KG1 (cell line): ENCODE measurements around the gene TPH2.

Source experiments
- DNase-seq: peaks from one replicate; lab custom pipeline; 2025; lab: John Stamatoyannopoulos, UW

The TPH2 gene

DNA sequence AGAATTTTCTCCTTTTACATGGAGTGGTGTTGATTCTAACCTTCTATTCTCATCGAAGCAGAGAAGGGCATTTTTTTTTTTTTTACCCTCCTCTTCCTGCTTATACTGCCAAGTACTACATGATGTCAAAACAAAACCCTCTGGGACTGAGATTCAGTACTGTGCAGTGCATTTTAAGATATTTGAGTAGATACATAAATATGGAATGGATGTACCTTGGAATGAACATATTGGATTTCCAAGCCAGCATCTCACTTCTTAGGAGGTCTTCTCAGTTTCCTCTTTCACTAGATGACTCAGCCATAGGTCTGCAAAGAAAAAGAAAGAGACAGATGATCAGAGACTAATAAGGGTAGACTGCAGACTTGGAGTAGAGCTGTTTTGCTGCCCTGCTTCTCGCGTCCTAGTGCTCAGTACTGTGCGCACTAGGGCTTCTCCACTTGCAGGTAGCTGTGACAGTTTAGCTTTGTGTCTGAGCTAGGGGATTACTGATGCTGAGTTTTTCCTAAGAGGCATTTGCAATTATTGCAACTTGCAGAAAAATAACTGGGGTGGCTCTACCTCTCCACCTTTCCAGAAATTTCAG is 20.4 kb downstream of the TPH2 start:
- no peak for DNase-seq

DNA sequence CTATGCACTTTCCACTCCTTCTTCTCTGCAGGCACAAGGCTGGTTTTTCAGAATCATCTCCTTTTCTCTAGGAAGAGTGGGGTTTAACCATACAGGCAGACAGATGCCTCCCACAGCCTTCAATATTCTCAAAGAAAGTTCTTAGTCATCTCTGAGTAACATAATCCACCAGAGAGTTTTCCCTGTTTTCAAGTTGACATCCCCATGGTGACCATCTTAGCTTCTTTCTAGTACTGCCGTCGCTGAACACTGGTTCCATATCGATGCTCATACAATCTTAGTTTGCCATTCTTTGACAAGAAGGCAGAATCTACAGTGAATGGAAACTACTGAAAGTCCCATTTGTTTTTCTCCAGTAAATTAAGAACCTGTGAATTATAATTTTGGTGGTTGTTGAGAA is 28.6 kb downstream of the TPH2 start:
- no peak for DNase-seq

DNA sequence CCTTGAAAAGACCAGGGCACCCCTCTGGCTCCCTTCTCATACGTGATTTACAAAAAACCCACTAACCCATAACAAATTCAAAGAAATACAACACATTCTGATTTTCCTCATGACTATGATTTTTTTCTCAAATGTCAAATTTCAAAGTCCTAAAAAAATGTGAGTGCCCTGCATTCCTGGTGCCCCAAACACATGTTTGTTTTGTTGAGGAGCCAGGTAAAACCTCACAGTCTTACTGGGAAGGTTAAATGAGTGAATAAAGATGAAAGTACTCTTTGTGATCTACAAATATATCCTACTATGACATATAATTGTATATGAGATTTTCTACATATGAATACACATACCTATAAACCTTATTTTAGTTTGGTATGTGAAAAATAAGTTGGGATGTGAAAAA is 30.7 kb downstream of the TPH2 start:
- no peak for DNase-seq

DNA sequence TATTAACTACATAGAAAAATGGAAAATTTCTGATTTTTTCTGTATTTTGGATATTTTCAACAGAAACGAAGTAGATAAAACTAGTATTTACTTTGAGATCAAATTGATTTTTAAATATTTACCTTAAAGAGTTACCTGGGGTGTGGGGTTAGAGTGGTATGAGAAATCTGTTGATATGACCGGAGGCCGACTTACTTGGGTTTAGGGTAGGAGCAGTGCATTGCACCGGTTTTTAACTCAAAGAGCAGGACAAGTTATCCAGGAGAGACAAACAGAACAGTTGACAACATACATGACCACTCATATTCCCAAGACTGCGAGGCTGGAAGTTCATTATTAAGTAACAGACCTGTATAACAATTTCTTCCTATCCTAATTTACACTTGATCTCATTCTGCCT is 31.4 kb downstream of the TPH2 start:
- DNase-seq, result no peak

DNA sequence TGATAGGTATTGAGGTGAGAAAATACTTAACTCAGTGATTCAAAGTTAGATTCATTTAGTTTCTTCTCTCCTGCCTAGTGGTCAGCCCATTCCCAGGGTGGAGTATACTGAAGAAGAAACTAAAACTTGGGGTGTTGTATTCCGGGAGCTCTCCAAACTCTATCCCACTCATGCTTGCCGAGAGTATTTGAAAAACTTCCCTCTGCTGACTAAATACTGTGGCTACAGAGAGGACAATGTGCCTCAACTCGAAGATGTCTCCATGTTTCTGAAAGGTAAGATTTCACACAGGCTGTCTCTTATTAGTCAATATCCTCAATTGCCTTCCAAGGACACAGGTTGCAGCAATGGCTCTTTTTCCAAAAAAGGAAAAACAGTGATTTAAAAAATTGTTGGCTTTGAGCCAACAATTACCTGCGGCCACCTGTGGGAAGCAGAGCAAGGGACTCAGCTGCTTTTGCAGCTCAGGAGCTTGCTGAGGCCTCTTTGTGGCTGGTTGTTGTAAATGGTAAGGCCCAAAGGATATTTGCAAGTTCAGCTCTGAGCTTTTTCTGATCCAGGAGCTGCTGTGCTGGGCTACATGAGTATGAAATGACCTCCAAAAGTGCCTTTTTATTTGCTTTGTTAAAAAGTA is 33.9 kb downstream of the TPH2 start:
- DNase-seq, result no peak

DNA sequence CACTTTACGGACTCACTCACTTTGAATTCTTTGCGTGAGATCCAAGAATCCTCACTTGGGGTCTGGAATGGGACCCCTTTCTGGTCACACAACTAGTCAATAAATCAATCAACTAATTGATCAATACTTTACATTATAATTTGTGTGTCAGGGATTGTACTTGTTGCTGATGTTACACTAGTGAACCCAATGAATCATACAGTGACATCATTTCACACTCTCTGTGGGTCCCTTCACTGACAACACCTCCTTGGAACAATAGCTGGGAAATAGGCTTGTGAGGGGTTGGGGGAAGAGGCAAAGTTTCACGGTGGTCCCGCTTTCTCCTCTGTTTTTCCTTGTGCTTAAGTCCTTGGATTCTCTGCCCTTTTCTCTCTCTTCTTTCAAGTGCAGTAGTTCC is 35.0 kb downstream of the TPH2 start:
- no peak for DNase-seq

DNA sequence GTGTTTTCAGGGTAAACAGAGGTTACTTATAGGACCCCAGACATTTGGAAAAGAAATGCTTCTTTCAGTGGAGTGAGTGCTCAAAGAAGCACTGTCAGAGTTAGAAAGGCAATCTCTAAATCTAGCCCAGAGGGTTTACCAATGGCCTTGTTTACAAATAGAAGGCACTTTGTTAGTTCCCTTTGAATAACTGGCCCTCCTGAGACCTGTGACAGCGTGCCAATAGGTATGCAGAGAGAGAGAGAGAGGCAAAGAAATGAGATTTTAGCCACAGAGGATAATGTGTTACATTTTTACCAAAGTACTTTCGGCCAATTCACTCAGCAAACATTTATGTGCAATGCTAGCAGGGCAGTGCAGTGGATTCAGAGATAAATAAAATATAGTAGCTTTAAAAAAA is 41.9 kb downstream of the TPH2 start:
- no peak for DNase-seq

DNA sequence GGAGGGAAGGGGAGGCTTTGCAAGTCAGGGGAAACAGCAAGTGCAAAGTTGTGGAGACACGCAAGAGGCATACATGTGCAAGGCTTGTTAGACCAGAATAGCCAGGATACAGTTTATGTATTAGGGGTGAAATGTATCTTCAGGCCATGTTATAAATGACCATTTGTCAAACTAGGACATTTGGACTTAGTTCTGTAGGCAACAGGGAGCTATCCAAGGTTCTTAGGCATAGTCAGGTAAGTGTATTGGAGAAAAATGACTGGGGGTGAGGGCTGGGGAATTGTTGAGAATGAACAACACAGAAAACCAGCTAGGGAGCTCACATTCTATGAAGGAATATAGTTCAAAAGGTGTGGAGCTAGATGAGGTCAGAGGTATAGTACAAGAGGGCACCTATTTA is 42.5 kb downstream of the TPH2 start:
- DNase-seq, result no peak

DNA sequence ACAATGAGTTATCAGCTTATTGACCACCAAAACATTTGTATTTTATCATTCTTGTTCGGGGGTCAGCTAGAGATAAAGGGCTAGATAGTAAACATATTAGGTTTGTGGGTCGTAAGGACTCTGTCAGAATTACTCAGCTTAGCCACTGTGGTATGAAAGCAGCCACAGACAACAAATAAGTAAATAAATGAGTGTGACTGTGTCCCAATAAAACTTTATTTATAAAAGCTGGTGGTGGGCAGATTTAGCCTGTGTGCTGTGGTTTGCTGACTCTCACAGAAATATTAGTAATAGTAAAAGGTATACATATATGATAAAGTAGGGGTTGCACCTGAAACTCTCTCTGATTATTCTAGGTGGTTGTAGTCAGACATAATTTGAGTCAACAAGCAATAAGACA is 56.1 kb downstream of the TPH2 start:
- DNase-seq, result no peak

DNA sequence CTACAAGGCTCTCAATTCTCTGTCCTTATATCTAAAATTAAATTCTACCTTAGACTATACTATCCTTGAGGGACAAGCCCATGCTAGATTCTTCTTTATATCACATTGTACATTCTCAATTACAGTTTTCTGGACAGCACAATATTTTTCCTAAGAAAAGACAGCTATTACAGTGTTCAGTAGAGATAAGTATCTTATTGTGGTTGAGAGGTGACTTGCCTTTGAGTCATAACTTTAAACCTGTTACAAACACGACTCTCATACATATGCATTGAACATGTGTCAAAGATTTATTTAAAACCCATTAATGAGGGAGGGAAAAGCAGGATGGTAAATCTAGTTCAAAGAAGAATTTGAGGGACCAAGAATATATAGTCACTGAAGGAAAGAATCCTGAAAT is 61.1 kb downstream of the TPH2 start:
- no peak for DNase-seq

DNA sequence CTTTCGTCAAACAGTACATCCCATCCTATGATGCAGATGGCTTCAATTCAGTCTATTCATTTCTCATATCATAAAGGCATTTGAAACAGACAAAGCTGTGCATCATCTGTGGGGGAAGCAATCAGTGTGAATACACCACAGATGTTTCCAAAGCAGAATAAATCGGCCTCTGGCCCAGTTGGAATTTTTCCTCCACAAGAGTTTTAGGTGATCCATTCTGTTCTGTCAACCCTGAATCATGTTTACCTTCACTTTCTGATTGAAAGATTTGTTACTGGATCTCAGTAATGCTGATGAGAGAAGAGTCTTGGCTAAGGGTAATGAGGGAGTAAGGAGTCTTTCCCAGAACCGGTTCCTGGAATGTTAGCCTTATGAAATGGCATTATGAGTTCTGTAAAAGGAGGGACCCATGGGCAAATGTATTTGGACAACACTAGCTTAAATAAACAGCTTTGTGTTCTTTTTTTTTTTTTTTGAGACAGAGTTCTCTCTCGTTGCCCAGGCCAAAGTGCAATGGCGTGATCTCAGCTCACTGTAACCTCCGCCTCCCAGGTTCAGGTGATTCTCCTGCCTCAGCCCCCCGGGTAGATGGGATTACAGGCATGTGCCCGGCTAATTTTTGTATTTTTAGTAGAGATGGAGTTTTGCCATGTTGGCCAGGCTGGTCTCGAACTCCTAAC is 62.5 kb downstream of the TPH2 start:
- no peak for DNase-seq

DNA sequence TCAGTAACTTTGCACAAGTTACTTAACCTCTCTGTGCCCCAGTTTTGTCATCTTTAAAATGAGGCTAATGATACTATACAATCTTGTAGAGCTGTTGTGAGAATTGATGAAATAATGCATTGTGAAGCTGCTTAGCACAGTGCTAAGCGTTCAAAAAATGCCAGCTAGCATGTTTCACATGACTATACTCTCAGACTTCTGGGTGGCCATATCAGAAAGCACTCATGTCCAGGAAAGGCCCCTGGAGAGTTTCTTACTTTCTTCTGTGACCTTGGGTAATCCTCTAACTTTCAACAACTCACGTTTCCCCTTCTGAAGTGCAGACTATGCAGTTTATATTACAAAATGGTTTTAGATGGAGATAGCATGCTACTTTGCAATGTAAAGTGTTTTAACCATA is 68.1 kb downstream of the TPH2 start:
- no peak for DNase-seq

DNA sequence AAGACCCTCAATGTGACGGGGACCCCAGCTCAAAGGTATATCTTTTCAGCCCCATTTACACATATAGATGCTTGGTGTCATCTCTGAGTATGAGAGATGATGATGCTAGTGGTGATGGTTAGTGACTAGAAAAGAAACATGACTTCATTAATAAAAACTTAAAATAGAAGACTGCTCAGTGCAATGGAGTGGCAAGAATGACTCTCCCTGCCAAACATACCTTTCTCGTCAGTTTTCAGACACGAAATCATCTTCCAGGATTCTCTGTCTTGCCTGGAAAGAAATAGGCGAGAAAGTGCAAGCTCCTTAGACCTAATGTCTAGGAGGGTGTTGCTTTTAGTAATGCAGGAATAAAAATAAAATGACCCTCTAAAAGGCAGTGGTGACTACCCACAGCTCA is 71.7 kb downstream of the TPH2 start:
- no peak for DNase-seq

DNA sequence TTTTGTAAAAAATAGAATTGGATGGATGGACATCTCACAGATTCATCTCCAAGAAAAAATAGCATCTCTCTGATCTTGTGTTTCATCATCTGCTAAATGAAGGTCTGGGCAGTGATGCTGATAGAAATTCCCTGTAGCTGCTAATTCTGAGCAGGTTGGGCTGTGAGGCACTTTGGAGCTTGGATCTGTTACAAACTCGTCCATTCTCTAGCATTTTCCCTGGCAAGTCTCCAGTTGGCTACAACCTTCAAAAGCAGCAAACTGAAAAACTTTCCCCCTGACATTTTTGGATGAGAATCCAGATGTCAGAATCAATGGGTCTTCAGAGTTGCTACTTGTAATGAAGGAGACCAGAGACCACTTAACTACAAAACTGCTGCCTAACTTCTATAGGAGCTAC is 72.7 kb downstream of the TPH2 start:
- DNase-seq, result no peak

DNA sequence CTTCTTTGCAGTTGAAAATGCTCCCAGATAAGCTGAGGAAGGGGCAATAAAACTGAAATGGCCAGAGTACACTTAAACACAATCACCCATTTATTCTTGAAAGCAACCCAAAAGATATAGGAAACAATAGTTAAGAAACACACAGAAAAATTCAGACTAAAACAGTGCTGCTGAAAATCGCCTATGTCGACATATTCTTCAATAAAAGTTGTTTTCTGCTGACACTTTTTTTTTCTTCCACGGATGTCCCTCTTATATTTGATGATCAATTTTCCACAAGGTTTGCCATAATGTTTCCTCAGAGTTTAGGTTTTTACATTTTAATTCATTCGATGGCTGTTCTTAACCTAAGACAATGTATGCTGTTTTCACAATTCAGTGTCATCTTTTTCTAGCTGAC is 74.2 kb downstream of the TPH2 start:
- no peak for DNase-seq

DNA sequence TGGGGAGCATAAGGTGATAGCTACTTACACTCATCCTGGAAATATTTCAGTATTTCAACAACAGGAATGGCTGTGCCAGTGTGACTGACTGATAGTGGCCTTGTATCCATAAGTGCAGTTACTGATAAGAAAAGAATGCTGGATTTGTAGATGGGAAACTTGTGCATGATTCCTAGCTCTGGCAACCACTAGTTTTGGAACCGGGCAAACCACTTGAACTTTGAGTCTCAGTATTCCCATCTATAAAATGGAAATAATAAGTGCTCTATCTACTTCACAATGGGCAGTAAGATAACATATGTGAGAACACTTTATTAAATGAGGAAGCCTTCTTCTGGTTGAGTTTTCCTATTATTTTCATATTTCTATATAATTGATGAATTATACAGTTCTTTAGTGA is 77.2 kb downstream of the TPH2 start:
- DNase-seq, result no peak

DNA sequence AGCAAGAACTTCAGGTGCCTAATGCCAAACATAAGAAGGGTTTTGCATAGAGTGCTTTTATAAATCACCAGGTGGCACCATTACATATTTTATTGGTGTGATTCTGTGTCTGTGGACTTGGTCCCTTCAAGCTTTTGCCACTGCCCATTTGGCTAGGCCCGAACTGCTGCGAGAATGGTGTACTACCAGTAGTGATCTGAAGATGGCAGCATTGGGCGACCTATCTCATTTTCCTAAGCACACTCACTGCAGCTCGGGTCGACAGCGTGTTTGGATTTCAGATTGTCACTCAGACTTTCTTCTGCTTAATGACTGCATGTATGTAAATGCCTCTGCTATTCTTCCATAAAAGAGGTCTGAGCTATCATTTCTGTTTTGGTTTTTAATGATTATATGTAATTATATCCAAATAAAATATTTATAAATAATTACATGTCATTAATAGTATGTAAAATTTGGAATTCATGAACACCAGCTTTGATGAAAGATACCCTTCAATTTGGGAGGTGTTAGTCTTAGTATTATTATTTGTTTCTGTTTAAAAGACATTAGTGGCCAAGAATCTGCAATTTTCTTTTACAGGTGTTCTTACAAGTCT is 78.5 kb downstream of the TPH2 start:
- peak; percentile 41 for DNase-seq

DNA sequence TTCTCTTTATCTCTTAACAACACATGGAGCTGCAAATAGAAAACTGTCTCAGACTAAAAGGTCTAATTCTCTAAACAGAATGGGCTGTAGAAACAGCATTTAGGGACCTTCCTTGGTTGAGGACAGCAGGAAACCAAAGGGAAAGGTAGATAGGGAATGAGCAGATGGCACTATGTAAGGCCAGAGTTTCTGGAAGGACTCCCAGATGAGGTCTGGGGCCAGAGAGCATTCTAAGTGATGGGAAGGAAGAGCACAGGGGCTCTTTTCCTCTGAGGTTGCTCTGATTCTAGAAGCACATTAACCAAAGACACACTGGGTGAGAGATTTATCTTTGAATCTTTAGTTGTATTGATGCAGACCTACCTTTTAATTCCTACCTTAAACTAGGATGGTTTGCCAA is 79.4 kb downstream of the TPH2 start:
- DNase-seq, result no peak

DNA sequence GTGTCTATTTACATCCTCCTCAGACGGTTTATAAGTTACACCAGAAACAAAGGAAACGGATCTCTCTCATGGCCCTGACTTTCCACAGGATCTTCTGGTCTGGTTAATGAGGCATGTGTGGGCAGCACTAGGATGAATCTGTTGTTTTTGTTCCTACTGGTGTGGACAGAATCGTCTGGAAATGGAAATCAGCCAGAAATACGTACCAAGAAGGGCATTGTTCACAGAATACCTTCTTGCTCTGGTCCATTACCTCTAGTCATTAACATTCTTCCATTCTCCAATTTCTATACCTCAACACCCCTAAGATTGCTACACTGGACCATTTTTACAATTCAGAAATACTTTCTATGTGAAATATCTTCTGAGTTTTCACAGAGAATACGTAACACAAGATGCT is 86.0 kb downstream of the TPH2 start:
- DNase-seq, result no peak

DNA sequence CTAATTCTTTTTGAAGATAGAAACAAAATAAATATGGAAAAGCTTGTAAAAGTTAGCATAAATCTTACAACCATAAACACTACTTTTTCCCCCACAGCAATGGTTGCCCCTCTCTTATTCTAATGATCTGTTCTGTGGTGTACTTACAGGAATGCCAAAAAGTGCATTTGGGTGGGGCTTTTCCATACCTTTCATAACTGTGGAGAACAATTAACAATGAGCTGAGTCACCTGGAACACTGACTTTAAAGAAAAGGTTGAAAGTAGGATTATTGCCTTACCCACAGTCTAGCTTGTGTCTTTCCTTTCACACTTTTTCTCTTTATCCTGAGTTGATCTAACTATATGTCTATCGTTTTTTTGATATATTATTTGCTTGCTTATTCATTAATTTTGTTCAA is 86.9 kb downstream of the TPH2 start:
- DNase-seq, result no peak

DNA sequence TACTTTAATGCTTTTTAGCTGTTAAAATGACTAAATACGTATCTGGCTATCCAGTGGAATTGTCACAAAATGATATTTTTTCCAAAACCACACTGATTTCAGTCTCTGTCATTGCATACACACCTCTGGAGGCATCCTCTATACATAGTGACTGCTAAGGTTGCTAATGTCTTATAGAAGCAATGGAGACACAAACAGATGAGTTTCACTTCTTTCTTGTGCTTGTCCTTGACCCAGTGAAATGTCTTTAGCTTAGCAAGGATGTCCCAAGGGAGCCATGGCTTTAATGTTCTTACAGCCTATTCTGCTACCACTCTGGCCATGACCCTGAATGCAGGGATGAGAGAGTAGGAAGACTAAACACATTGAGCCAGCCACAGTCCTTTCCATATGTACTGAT is 90.3 kb downstream of the TPH2 start:
- no peak for DNase-seq

DNA sequence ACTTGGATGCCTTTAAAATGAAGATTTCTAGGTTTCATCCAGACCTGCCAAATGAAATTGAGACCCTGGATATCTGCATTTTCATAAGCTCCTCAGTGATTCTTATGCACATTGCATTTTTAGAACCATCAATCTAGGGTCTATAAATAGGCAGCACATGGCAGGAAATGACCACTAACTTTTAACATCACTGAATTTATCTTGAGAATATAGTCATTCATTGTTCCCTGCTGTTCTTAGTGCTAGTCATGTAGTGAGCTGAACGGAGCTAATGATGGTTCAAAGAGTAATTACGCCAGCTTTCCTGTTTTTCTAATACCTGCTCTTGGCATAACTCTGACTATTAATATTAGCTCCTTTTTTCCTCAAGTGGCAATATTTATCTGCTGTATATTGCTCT is 91.6 kb downstream of the TPH2 start:
- no peak for DNase-seq

DNA sequence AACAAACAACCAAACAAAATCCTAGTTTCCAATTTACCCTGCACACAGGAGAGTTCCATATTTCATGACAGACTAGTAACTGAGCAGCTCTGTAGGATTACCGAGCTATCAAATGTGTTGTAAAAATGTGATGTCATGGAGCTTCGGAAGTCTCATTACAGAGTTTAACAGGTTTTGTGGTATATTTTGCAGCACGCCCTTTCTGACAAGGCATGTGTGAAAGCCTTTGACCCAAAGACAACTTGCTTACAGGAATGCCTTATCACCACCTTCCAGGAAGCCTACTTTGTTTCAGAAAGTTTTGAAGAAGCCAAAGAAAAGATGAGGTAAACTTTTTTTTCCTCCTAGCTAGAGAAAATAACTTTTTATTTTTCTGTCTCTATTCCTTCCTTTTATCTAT is 92.4 kb downstream of the TPH2 start:
- no peak for DNase-seq

DNA sequence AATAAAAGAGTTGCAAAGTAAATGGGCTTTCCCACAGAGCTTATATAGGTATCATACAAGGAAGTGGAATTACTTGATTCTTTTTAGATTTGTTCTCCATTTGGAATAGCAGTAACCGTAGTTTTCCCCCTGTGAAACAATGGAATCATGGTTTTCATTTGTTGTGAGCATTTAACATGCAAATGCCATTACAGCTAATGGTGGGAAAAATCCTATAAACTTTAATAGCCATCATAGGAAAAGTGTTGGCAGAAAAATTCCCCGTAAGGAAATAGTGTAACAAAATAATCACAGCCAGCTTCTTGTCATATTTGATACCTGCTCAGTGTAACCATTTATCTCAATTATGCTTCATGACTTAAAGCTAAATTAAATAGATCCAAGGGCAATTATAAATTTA is 95.3 kb downstream of the TPH2 start:
- no peak for DNase-seq
